Measurements from ENCODE around the gene F2R. TPM values are rescaled to one million over a fixed set of nuclear protein-coding genes. Genes with fewer than 3 reads are reported as not detected.
"Not testable (repeated sequence)": the region's sequence is repeated elsewhere in the genome, so short reads cannot be mapped to it uniquely, and the experiment has no call there.

The F2R gene
- total RNA-seq, 4 donors from 2014 or later, result 0.75 to 10.7 (median 6.8) TPM

DNA sequence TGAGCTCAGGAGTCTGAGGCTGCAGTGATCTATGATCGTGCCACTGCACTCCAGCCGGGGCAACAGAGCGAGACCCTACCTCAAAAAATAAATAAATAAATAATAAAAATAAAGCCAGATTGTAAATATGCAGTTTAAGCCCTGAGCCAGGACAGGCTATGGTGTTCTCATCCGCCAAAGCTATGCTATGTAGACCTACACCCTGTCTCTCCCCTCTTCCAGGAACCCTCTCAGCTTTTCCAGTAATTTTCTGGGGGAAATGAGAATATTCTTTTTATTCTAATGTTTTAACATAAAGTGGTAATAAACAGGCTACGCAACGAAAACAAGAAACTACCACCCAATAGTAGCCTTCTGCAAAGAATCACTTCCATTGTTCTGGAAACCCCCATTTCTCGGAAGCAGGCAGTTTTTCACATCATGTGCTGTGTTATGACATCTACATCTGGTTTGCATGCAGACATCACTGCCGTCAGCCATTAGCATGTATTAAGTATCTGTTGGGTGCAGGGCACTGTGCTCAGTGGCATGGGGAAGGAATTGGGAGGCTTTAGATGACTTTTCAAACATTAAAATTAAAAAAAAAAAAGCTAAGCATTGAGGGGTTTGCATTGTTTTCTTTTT, 38.0 kb upstream of the F2R start:
- no peak overlapping the region for H3K4me3 ChIP-seq
- in situ Hi-C loops (cut with MboI; ENCODE audit: low pct_ligation_motif_present in 1 of 4, low pct_unique_long_range_greater_than_20kb in 1 of 4, low sequenced_read_pairs in 3 of 4), result no loop called here
- H3K27ac ChIP-seq, result no peak overlapping the region
- H3K36me3 ChIP-seq, result peaks cover 0 to 7% (median 3%) of the 10 kb centered on the region in 4 donors
- H3K4me1 ChIP-seq, result peaks cover 0 to 3% (median 0%) of the 10 kb centered on the region in 4 donors
- no peaks in the 10 kb centered on the region for H3K9me3 ChIP-seq
- 75 to 94% methylated on average over 3 to 8 of the region's 8 CpGs for WGBS, 2 donors (ENCODE audit: low coverage in 1 of 2)
- intact Hi-C loops (cut with DNase I; ENCODE audit: low total_unique reads), result no loop called here
- no peak for DNase-seq
- H3K27me3 ChIP-seq, result no peaks in the 10 kb centered on the region
- TF ChIP-seq POLR2A (IDR thresholded peaks at IDR 0.05) (no peak), CTCF (IDR thresholded peaks at IDR 0.05) (no peak), POLR2AphosphoS5 (IDR thresholded peaks at IDR 0.05) (no peak), EP300 (IDR thresholded peaks at IDR 0.05; ENCODE audit: low read depth) (no peak)

DNA sequence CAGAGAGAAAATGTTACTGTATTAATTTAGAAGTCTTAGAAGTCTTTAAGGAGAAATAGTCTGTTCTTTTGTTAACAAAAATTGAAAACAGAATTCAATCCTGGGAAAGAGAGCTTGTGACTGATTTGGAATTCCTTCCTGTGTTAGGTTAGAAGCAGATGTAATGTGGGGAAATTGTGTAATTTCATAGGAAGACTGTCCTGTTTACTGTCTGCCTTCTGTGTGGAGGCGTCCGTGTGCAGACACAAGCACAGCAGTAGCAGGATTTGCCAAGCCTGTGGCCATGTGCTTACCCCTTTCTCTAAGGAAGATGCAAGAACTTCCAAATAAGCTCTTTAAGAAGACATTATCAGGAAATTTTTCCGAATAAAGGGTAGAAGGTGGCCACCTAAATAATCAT, 36.7 kb upstream of the F2R start:
- Histone ChIP-seq H3K27me3 (no peaks in the 10 kb centered on the region), H3K9me3 (no peaks in the 10 kb centered on the region), H3K4me3 (no peak overlapping the region), H3K4me1 (peaks cover 0 to 10% (median 0%) of the 10 kb centered on the region in 4 donors), H3K36me3 (peaks cover 0 to 7% (median 3%) of the 10 kb centered on the region in 4 donors), H3K27ac (peak overlapping the region in 1 of 4 donors; percentile 4)
- TF ChIP-seq POLR2AphosphoS5 (IDR thresholded peaks at IDR 0.05) (no peak), EP300 (IDR thresholded peaks at IDR 0.05; ENCODE audit: low read depth) (no peak), POLR2A (IDR thresholded peaks at IDR 0.05) (no peak), CTCF (IDR thresholded peaks at IDR 0.05) (no peak)
- intact Hi-C loops (cut with DNase I; ENCODE audit: low total_unique reads) (no loop called here), in situ Hi-C loops (cut with MboI; ENCODE audit: low pct_ligation_motif_present in 1 of 4, low pct_unique_long_range_greater_than_20kb in 1 of 4, low sequenced_read_pairs in 3 of 4) (no loop called here)
- WGBS, 2 donors (ENCODE audit: low coverage in 1 of 2), result 81 to 88% methylated on average over 1 to 3 of the region's 3 CpGs
- DNase-seq, result no peak

DNA sequence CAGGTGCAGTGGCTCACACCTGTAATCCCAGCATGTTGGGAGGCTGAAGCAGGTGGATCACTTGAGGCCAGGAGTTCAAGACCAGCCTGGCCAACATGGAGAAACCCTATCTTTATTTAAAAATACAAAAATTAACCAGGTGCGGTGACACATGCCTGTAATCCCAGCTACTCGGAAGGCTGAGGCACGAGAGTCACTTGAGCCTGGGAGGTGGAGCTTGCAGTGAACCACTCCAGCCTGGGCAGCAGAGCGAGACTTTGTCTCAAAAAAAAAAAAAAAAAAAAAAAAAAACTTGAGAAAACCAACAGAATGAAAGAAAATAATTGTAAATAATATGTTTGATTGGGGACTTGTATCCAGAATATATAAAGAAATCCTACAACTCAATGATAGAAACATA, 35.1 kb upstream of the F2R start:
- H3K9me3 ChIP-seq; H3K27me3 ChIP-seq; H3K27ac ChIP-seq; H3K4me3 ChIP-seq; intact Hi-C loops (cut with DNase I; ENCODE audit: low total_unique reads); H3K36me3 ChIP-seq; in situ Hi-C loops (cut with MboI; ENCODE audit: low pct_ligation_motif_present in 1 of 4, low pct_unique_long_range_greater_than_20kb in 1 of 4, low sequenced_read_pairs in 3 of 4); DNase-seq: not testable (repeated sequence)
- WGBS, 2 donors (ENCODE audit: low coverage in 1 of 2), result 65 to 77% methylated on average over 3 to 4 of the region's 4 CpGs
- peaks cover 0 to 13% (median 0%) of the 10 kb centered on the region in 4 donors for H3K4me1 ChIP-seq

DNA sequence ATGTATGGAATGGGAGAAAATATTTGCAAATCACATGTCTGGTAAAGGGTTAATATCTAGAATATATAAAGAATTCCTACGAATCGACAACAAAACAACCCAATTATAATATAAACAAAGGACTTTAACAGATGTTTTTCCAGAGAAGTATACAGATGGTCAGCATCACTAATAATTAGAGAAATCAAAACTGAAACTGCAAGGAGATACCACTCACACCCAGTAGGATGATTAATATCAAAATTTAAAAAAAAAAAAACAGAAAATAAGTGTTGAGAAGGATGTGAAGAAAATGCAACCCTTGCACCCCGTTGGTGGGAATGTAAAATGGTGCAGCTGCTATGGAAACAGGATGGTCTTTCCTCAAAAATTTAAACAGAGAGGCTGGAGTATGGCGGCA, 34.6 kb upstream of the F2R start:
- WGBS, 2 donors (ENCODE audit: low coverage in 1 of 2), result 66 to 71% methylated on average over 4 of the region's 4 CpGs
- in situ Hi-C loops (cut with MboI; ENCODE audit: low pct_ligation_motif_present in 1 of 4, low pct_unique_long_range_greater_than_20kb in 1 of 4, low sequenced_read_pairs in 3 of 4) (no loop called here), intact Hi-C loops (cut with DNase I; ENCODE audit: low total_unique reads) (no loop called here)
- no peaks in the 10 kb centered on the region for H3K9me3 ChIP-seq
- no peaks in the 10 kb centered on the region for H3K27me3 ChIP-seq
- TF ChIP-seq POLR2AphosphoS5 (IDR thresholded peaks at IDR 0.05), result no peak
- no peak for TF ChIP-seq POLR2A (IDR thresholded peaks at IDR 0.05)
- peaks cover 0 to 13% (median 0%) of the 10 kb centered on the region in 4 donors for H3K4me1 ChIP-seq
- no peak overlapping the region for H3K27ac ChIP-seq
- no peak for DNase-seq
- no peak overlapping the region for H3K4me3 ChIP-seq
- peaks cover 0 to 4% (median 0%) of the 10 kb centered on the region in 4 donors for H3K36me3 ChIP-seq

GRCh38 chr5:76682387-76682786, 33.5 kb upstream of the F2R start:
- intact Hi-C loops (cut with DNase I; ENCODE audit: low total_unique reads) (no loop called here), in situ Hi-C loops (cut with MboI; ENCODE audit: low pct_ligation_motif_present in 1 of 4, low pct_unique_long_range_greater_than_20kb in 1 of 4, low sequenced_read_pairs in 3 of 4) (no loop called here)
- no peaks in the 10 kb centered on the region for H3K27me3 ChIP-seq
- no peaks in the 10 kb centered on the region for H3K9me3 ChIP-seq
- no peak overlapping the region for H3K4me3 ChIP-seq
- DNase-seq, result no peak
- peaks cover 0 to 7% (median 0%) of the 10 kb centered on the region in 4 donors for H3K36me3 ChIP-seq
- no peak for TF ChIP-seq POLR2A (IDR thresholded peaks at IDR 0.05)
- TF ChIP-seq POLR2AphosphoS5 (IDR thresholded peaks at IDR 0.05), result no peak
- TF ChIP-seq EP300 (IDR thresholded peaks at IDR 0.05; ENCODE audit: low read depth), result no peak
- TF ChIP-seq CTCF (IDR thresholded peaks at IDR 0.05), result no peak
- WGBS, 2 donors (ENCODE audit: low coverage in 1 of 2), result 85 to 90% methylated on average over 2 of the region's 2 CpGs
- H3K4me1 ChIP-seq, result peaks cover 0 to 13% (median 0%) of the 10 kb centered on the region in 4 donors
- no peak overlapping the region for H3K27ac ChIP-seq

Data from transverse colon (tissue), 4 donors.